GM21390 (cell line): ENCODE results near the gene THY1.
"Not testable (repeated sequence)": the region's sequence is repeated elsewhere in the genome, so short reads cannot be mapped to it uniquely, and the experiment has no call there.

Experiments used
- ATAC-seq: cut with Tn5 transposase; IDR thresholded peaks from one replicate; pipeline ENCODE4 v1.9.1; 2021; ENCODE audit not compliant: unreplicated experiment

THY1 gene

DNA sequence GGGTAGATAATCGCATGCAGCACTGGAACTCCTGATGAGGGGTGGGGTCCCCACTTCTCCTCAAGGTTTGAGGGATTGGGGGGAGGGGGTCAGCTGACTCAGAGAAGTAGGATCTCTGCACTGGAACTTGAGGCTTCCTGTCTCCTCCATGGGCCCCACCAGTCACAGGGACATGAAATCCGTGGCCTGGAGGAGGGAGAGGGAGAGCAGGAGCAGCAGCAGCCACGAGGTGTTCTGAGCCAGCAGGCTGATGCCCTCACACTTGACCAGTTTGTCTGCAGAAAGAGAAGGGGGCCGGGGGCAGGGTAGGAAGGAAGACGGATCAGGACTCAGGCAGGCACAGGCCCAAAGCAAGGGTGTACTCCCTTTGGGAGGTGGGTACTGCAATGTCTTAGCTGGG, 3.7 kb downstream of the THY1 start:
- no peak for ATAC-seq

DNA sequence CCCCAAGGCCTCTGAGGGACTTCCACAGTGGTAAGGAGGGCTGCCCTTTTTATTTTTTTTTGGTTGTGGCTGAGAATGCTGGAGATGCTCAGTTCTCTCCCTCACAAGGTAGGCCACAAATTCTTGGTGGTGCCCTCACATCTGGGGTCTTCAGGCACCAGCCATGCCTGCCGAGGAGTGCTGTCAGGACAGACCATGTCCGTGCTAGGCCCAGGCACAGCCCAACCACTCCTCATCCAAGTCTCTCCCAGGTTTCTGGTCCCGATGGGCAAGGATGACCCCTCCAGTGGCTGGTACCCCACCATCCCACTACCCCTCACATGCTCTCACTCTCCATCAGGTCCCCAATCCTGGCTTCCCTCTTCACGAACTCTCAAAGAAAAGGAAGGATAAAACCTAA, 4.2 kb downstream of the THY1 start:
- ATAC-seq = no peak

DNA sequence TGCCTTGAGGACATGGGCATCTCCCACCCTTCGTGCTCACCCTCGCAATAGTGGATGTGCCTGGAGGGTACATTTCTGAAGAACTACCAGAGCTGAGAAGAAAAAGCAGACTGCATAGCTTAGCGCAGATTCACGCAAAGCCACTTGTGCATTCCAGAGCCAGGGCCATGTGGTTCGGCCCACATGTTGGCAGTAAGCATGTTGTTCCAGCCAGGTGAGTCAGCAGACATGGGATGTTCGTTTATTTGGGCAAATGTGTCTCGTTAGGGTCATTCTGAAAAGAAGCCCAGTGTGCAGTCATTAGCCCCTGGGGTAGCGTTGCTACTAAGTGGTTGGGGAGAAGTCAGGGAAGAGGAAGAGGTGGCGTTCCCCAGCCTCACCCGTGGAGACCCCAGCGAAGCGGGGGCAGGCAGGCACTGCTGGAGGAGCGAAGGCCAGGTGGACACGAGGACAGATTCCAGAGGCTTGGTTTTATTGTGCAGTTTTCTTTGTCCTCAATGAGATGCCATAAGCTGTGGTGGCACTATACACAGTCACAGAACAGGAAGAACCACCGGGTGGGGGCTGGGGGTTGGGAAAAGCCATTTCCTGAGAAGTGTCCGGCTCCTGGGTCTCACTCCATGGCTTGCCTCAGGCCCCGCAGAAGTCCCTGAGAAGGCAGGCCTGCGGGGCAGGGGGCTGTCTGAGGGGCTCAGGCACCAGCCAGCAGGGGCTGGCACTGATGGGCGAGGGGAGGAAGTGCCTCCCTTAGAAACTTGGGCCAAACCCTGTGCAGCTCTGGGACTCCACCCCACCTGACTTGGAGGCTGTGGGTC, 5.0 kb downstream of the THY1 start:
- no peak for ATAC-seq

DNA sequence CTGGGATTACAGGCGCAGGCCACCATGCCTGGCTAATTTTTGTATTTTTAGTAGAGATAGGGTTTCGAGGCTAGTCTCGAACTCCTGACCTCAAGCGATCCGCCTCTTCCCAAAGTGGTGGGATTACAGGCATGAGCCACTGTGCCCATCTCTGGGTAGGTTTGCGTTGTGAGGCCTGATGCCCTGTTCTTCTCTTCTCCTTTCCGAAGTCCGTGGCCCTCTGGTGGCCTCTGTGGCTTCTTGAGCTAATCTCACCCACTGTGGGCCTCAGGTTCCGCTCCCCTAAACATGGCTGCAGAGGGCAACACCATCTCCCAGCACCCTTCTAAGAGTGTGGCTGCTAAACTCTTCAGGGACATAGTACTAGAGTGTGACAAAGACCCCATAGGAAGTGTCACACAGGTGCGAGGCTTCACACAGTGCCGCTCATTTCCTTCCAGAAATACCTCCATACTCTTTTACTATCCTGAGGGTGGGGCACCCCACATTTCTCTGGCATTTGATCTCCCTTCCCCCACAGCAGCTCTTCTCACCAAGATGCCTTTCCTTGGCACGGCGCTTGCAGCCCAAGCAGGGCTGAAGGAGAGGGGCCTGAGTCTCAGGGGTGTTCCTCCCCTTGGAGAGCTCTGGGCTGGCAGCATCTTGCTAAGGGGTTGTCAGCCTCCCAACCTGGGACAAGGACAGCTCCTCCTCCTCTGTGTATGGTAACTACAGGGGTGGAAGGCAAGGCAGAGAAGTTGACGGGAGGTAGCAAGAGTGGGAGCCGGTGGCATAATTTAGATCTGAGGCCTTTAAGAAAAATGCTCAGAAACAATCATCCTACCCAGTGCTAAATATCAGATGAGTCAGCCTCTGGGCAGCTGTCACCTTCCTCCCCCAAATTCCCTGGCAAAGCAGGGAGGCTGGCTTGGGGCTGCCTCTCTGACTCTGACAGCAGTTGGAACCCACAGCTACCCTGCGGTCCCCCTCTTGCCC, 6.1 kb downstream of the THY1 start:
- ATAC-seq = no peak

DNA sequence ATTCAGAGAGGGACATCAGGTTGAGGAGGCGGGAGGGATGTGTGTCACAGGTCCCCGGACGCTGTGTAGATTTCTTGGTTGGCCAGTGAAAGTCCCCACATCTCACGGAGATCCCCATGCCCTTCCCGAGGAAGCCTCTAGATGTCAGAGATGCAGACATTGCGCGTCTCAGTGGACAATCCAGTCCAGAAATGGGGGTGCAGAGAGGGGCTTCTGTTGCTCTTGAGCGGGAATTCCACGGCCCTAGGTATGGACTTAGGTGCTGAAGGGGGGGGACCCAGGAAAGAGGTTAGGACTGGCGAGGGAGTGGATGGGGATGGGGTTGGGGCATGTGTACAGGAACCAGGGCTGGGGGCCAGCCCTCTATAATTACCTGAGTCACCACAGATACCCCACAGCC, 7.0 kb downstream of the THY1 start:
- no peak for ATAC-seq

- ATAC-seq = no peak
Observed at GRCh38 chr11:119415517-119415916, 7.5 kb downstream of the THY1 start.

- no peak for ATAC-seq
Observed at GRCh38 chr11:119414734-119415133, 8.2 kb downstream of the THY1 start.

DNA sequence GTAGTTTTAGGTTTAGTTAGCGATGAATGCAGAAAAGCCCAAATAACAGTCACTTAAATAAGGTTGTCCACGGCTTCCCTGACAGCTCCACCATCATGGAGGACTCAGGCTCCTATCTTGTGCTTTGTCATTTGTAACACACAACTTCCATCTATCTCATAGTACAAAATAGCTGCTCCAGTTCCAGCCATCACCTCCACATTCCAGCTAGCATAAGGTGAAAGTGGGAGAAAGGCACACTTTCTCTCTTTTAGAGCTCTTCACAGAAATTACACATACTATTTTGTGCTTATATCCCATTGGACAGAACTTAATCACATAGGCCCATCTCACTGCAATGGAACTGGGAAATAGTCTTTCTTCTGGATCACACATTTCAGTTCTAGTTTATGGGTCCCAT, 8.7 kb downstream of the THY1 start:
- no peak for ATAC-seq

DNA sequence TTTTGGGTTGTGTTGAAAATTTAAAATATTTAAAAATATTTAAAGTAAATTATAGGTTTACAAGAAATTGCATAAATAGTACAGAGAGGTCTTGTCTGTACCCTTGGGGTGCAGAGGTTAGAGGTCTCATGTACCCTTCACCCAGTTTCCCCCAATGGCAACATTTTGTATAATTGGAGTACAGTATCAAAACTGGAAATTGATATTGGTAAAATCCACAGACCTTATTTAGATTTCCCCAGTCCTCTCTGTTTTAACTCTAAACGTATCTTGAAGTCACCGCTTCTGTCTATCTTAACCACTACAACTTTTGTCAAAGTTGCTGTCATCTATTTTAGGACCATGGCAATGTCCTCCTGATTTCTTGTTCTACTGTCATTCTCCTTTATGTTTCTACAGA, 10.9 kb downstream of the THY1 start:
- ATAC-seq = no peak

DNA sequence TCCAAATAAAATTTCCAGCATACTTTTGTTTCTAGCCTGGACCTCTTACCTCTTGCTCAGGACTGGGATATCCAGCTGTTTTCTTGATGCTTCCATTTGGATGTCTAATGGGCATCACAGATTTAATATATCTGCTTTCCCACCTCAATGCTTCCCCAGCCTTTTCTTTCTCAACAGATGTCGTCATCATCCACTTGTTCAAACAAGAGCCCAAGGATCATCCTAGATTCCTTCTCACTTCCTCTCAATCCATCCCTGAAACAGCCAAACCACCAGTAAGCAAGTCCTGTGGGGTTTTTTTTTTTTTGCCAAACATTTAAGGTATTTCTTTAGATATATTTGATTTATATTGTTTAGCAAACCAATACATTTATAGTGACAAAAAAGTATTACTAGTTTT, 12.5 kb downstream of the THY1 start:
- no peak for ATAC-seq

DNA sequence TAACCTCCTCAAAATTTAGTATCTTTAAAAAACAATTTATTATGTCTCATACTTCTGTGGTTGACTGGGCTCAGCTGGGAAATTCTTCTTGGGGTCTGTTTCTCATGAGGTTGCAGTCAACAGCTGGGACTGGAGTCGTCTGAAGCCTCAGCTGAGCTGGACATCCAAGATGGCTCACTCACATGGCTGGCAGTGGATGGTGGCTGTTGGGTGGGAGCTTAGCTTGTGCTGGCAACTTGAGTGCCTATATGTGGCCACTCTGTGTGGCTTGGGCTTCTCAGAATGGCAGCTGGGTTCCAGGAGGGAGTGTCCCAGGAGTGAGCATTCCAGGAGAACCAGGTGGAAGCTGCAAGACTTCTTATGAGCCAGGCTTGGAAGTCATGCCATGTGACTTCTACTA, 13.2 kb downstream of the THY1 start:
- ATAC-seq = no peak

DNA sequence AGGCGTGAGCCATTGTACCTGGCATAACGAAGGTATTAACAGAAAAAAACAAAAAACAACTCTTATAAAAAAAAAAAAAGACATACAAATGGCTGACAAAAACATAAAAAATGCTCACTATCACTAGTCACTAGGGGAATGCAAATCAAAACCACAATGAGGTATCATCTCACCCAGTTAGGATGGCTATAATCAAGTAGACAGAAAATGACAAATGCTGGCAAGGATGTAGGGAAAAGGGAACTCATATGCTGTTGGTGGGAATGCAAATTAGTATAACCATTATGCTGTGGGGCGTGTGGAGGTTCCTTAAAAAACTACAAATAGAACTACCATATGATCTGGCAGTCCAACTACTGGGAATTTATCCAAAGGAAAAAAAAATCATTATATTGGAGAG, 17.0 kb downstream of the THY1 start:
- ATAC-seq = no peak

GRCh38 chr11:119405448-119405847, 17.5 kb downstream of the THY1 start:
- not testable (repeated sequence) for ATAC-seq

- ATAC-seq = no peak
Observed at GRCh38 chr11:119404872-119405271, 18.1 kb downstream of the THY1 start.

DNA sequence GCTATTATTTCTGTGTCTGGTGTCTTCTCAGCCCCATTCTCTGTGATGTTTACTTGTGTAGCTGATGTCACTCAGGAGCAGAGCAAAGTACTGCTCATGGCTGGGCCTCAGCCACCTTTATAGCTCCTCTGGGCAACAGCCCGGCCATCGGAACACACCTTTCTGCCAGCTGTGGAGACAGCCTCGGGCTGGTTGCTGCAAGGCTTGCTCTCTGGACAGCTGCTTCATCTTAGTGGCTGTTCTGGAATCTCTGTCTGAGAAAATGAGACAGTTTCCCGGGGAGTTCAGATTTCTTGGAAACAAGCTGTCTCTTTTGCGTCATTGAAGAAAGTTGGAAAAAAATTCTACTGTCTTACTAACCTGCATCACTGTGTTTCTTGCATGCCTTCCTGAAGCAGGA, 20.0 kb downstream of the THY1 start:
- ATAC-seq = no peak

- ATAC-seq = no peak
Observed at GRCh38 chr11:119402470-119402869, 20.5 kb downstream of the THY1 start.

- ATAC-seq = no peak
Observed at GRCh38 chr11:119400860-119401259, 22.1 kb downstream of the THY1 start.

DNA sequence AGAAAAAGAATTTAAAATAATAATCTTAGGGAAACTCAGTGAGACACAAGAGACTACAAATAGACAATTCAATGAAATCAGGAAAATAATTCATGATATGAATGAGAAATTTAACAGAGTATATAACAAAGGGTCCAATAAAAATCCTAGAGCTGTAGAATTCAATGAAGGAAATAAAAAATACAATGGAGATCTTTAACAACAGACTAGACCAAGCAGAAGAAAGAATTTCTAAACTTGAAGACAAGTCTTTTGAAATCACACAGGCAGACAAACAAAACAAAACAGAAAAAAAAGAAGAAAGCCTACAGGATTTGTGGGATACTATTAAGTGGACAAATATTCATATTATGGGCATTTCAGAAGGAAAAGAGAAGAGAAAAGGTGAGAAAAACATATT, 25.2 kb downstream of the THY1 start:
- no peak for ATAC-seq

GRCh38 chr11:119396835-119397234, 26.1 kb downstream of the THY1 start:
- ATAC-seq = no peak

DNA sequence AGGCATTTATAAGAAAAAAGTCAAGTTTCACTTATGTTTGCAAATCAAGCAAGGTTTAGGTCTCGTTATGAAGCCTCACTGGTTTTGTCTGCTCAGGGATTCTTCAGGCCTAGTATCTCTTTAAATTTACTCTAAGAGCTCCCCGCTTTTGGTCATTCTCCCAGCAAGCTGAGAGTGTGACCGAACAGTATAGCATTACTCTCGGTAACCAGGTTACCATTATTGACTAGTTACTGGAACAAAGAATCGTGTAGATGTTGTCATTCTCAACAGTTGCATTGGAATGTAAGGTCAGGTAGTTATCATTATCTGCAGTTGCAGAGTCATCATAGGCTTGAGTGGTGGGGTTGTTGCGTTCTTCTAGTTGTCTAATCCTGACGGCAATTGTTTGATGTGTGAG, 31.7 kb downstream of the THY1 start:
- ATAC-seq = no peak

DNA sequence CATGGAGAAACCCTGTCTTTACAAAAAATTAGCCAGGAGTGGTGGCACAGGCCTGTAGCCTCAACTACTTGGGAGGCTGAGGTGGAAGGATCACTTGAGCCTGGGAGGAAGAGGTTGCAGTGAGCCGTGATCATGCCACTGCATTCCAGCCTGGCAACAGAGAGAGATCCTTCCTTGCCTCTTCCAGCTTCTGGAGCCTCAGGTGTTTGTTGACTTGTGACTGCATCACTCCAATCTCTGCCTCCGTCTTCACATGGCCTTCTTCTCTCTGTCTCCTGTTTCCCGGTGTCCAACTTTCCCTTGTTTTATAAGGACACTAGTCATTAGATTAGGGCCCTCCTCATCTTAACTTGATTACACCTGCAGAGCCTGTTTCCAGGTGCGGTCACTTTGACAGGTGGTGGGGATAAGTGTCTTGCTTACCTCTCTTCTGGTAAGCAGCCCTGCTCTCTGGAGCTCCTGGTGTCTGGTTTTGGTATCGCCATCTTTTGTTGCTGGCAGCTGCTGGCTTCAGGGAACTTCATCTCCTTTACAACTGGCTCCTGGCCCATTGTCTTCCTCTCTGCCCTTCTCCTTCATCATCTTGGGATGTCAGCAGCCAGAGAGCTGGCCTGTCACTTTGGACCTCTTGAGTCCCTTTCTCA, 33.2 kb downstream of the THY1 start:
- no peak for ATAC-seq

- no peak for ATAC-seq
Observed at GRCh38 chr11:119388103-119388502, 34.9 kb downstream of the THY1 start.
